K562 (cell line): ENCODE data around the gene EMILIN1. TPM values are rescaled to one million over a fixed set of nuclear protein-coding genes. Genes with fewer than 3 reads are reported as not detected.

Experiments
- ERF ChIP-seq: fragments of 450-650 bp; formaldehyde crosslinking; IDR thresholded peaks from 2 replicates; pipeline ENCODE4 v1.4.0; 2020; ENCODE audit warnings: mild to moderate bottlenecking, mixed read lengths
- ETV6 ChIP-seq, 3 experiments: fragments of 150-350 bp in 1 of 3; sonication (generic) in 1 of 3; formaldehyde crosslinking in 1 of 3; IDR thresholded peaks; 2 replicates each; pipeline versions ENCODE4 v1.6.1 to v1.8.0; 2014 to 2022; ENCODE audit warnings: borderline replicate concordance in 2 of 3, low read depth in 2 of 3, antibody characterized with exemption in 1 of 3, low read length in 1 of 3, mild to moderate bottlenecking in 1 of 3, missing genetic modification reagents in 1 of 3
- GATAD2B ChIP-seq: fragments of 450-650 bp; IDR thresholded peaks from 2 replicates; pipeline ENCODE4 v1.6.1; 2017; ENCODE audit warnings: mild to moderate bottlenecking, borderline replicate concordance
- MECOM ChIP-seq: fragments of 250-450 bp; sonication (Bioruptor Pico); IDR thresholded peaks from 2 replicates; pipeline ENCODE4 v1.8.0; 2022; ENCODE audit warnings: inconsistent platforms
- NFIC ChIP-seq: fragments of 450-650 bp; IDR thresholded peaks from 2 replicates; pipeline ENCODE4 v1.6.1; 2017; ENCODE audit warnings: mild to moderate bottlenecking, inconsistent platforms
- NR2C1 ChIP-seq, 2 experiments: fragments of 450-650 bp; IDR thresholded peaks; 2 replicates each; pipeline ENCODE4 v1.6.1; 2017; ENCODE audit warnings: mild to moderate bottlenecking in 2 of 2, antibody characterized with exemption in 1 of 2, inconsistent platforms in 1 of 2, missing compliant biosample characterization in 1 of 2, missing genetic modification characterization in 1 of 2
- NR2C2 ChIP-seq, 2 experiments: fragments of 200-800 bp in 1 of 2; sonication (Bioruptor generic) in 1 of 2; sonication (generic) in 1 of 2; formaldehyde crosslinking in 1 of 2; IDR thresholded peaks; 2 replicates each; pipeline versions ENCODE4 v1.6.1 to v1.8.0; 2016 to 2022; ENCODE audit warnings: mild to moderate bottlenecking in 1 of 2, missing compliant biosample characterization in 1 of 2, missing genetic modification characterization in 1 of 2, missing genetic modification reagents in 1 of 2
- RBBP5 ChIP-seq: fragments of 200-600 bp; sonication (generic); IDR thresholded peaks from 2 replicates; pipeline ENCODE4 v1.6.1; 2012; ENCODE audit warnings: borderline replicate concordance, mild to moderate bottlenecking, low read length, control low read depth, inconsistent platforms; ENCODE audit not compliant: insufficient read depth, poor library complexity, severe bottlenecking
- SIX5 ChIP-seq, 2 experiments: IDR thresholded peaks; 2 replicates each; pipeline ENCODE4 v1.6.1; 2011; ENCODE audit warnings: low read length in 2 of 2, borderline replicate concordance in 1 of 2, low read depth in 1 of 2, mild to moderate bottlenecking in 1 of 2, moderate library complexity in 1 of 2; ENCODE audit not compliant: insufficient read depth in 1 of 2
- THRAP3 ChIP-seq: fragments of 450-650 bp; IDR thresholded peaks from 2 replicates; pipeline ENCODE4 v1.6.1; 2016; ENCODE audit warnings: mild to moderate bottlenecking, inconsistent platforms, borderline replicate concordance
- USF1 ChIP-seq: sonication (generic); formaldehyde crosslinking; IDR thresholded peaks from 2 replicates; pipeline ENCODE4 v1.9.0; 2022; ENCODE audit warnings: mild to moderate bottlenecking, missing genetic modification reagents
- ZNF232 ChIP-seq: sonication (generic); formaldehyde crosslinking; IDR thresholded peaks from 2 replicates; pipeline ENCODE4 v1.8.0; 2022; ENCODE audit warnings: mild to moderate bottlenecking, missing genetic modification reagents
- ZNF282 ChIP-seq: sonication (generic); formaldehyde crosslinking; IDR thresholded peaks from 2 replicates; pipeline ENCODE4 v1.8.1; 2023; ENCODE audit warnings: missing genetic modification reagents
- polyA plus RNA-seq, 8 experiments: library from polyadenylated mRNA; depleted of rRNA in 4 of 8; stranded (reverse) in 5 of 8; unstranded in 3 of 8; fragments of >200 nt; fragmentation: Nextera tagmentation in 2 of 8; fragmentation: Illumina TruSeq in 1 of 8; extraction: Ambion mirVana in 2 of 8; extraction: Trizol in 1 of 8; gene quantifications; 2 replicates each; pipeline versions ENCODE4 v1.2.1 to v1.2.3, GENCODE V29; 2011 to 2014; ENCODE audit warnings: inconsistent platforms in 1 of 8, missing spikeins in 1 of 8
- total RNA-seq, 7 experiments: library from RNA; depleted of rRNA in 6 of 7; stranded (reverse); fragments of >200 nt in 6 of 7; fragmentation: Illumina TruSeq in 2 of 7; extraction: Trizol in 2 of 7; gene quantifications; 2 replicates each; pipeline versions ENCODE4 v1.2.1 to v1.2.3, GENCODE V29; 2011 to 2021; ENCODE audit warnings: low replicate concordance in 1 of 7
- TF ChIP-seq, protein P1 (sequence below): fragments of 250-450 bp; sonication (Bioruptor Pico); IDR thresholded peaks from 2 replicates; pipeline ENCODE4 v1.9.0; 2021; ENCODE audit warnings: mild to moderate bottlenecking, inconsistent platforms
- TF ChIP-seq, protein P2 (sequence below): fragments of 450-650 bp; IDR thresholded peaks from 2 replicates; pipeline ENCODE4 v1.6.1; 2016; ENCODE audit warnings: borderline replicate concordance
- TF ChIP-seq, protein P3 (sequence below): fragments of 450-650 bp; IDR thresholded peaks from 2 replicates; pipeline ENCODE4 v1.6.1; 2018; ENCODE audit not compliant: partially characterized antibody

The EMILIN1 gene
- total and polyA plus RNA-seq, 9 of the 15 experiments (the other 6 are each of a cell fraction or from before 2014, with no cell fraction given) = 0.04 to 2.7 (median 0.54) TPM; not detected in 2

GRCh38 chr2:27032495-27033252, 45.7 kb upstream of the EMILIN1 start, which contains the start of gene TMEM214 (continued):
- TF ChIP-seq MECOM (CRISPR knock-in tag) (peak; percentile 66; the same call in 1 of the 2 replicates), ERF (CRISPR knock-in tag) (no peak), ZNF282 (CRISPR knock-in tag) (no peak), THRAP3 (no peak), NR2C2 (CRISPR knock-in tag; IDR thresholded peaks at IDR 0.05) (no peak; the same call in 1 of the 2 replicates), NR2C2 (tag; IDR thresholded peaks at IDR 0.05) (peak; percentile 83), NR2C1 (IDR thresholded peaks at IDR 0.05) (no peak), NR2C1 (tag; IDR thresholded peaks at IDR 0.05) (no peak), NFIC (peak; percentile 26; the same call in 1 of the 2 replicates), ETV6 (IDR thresholded peaks at IDR 0.05; ENCODE audit: borderline replicate concordance in 1 of 2, low read depth in 2 of 2, low read length in 1 of 2) (no peak), ETV6 (CRISPR knock-in tag; IDR thresholded peaks at IDR 0.05; ENCODE audit: borderline replicate concordance) (no peak), USF1 (CRISPR knock-in tag) (no peak), GATAD2B (no peak), RBBP5 (peak; percentile 77), SIX5 (IDR thresholded peaks at IDR 0.05; ENCODE audit: borderline replicate concordance in 1 of 2, insufficient read depth in 1 of 2, low read depth in 1 of 2, low read length in 2 of 2) (peak; percentile 78 to 79), ZNF232 (CRISPR knock-in tag) (no peak)
- TF ChIP-seq, protein P1, sequence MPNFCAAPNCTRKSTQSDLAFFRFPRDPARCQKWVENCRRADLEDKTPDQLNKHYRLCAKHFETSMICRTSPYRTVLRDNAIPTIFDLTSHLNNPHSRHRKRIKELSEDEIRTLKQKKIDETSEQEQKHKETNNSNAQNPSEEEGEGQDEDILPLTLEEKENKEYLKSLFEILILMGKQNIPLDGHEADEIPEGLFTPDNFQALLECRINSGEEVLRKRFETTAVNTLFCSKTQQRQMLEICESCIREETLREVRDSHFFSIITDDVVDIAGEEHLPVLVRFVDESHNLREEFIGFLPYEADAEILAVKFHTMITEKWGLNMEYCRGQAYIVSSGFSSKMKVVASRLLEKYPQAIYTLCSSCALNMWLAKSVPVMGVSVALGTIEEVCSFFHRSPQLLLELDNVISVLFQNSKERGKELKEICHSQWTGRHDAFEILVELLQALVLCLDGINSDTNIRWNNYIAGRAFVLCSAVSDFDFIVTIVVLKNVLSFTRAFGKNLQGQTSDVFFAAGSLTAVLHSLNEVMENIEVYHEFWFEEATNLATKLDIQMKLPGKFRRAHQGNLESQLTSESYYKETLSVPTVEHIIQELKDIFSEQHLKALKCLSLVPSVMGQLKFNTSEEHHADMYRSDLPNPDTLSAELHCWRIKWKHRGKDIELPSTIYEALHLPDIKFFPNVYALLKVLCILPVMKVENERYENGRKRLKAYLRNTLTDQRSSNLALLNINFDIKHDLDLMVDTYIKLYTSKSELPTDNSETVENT (CRISPR knock-in tag) = no peak
- TF ChIP-seq, protein P2, sequence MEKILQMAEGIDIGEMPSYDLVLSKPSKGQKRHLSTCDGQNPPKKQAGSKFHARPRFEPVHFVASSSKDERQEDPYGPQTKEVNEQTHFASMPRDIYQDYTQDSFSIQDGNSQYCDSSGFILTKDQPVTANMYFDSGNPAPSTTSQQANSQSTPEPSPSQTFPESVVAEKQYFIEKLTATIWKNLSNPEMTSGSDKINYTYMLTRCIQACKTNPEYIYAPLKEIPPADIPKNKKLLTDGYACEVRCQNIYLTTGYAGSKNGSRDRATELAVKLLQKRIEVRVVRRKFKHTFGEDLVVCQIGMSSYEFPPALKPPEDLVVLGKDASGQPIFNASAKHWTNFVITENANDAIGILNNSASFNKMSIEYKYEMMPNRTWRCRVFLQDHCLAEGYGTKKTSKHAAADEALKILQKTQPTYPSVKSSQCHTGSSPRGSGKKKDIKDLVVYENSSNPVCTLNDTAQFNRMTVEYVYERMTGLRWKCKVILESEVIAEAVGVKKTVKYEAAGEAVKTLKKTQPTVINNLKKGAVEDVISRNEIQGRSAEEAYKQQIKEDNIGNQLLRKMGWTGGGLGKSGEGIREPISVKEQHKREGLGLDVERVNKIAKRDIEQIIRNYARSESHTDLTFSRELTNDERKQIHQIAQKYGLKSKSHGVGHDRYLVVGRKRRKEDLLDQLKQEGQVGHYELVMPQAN = peak; percentile 22; the same call in 1 of the 2 replicates
- TF ChIP-seq, protein P3, sequence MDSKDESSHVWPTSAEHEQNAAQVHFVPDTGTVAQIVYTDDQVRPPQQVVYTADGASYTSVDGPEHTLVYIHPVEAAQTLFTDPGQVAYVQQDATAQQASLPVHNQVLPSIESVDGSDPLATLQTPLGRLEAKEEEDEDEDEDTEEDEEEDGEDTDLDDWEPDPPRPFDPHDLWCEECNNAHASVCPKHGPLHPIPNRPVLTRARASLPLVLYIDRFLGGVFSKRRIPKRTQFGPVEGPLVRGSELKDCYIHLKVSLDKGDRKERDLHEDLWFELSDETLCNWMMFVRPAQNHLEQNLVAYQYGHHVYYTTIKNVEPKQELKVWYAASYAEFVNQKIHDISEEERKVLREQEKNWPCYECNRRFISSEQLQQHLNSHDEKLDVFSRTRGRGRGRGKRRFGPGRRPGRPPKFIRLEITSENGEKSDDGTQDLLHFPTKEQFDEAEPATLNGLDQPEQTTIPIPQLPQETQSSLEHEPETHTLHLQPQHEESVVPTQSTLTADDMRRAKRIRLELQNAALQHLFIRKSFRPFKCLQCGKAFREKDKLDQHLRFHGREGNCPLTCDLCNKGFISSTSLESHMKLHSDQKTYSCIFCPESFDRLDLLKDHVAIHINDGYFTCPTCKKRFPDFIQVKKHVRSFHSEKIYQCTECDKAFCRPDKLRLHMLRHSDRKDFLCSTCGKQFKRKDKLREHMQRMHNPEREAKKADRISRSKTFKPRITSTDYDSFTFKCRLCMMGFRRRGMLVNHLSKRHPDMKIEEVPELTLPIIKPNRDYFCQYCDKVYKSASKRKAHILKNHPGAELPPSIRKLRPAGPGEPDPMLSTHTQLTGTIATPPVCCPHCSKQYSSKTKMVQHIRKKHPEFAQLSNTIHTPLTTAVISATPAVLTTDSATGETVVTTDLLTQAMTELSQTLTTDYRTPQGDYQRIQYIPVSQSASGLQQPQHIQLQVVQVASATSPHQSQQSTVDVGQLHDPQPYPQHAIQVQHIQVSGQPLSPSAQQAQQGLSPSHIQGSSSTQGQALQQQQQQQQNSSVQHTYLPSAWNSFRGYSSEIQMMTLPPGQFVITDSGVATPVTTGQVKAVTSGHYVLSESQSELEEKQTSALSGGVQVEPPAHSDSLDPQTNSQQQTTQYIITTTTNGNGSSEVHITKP = no peak
